AG08396 (cell line): ENCODE data around the gene TACR1.
"Not testable (repeated sequence)": the region's sequence is repeated elsewhere in the genome, so short reads cannot be mapped to it uniquely, and the experiment has no call there.

Source experiments
- DNase-seq: peaks from one replicate; pipeline ENCODE4 v3.0.0; 2012; ENCODE audit warnings: low spot score, mixed read lengths

The TACR1 gene

DNA sequence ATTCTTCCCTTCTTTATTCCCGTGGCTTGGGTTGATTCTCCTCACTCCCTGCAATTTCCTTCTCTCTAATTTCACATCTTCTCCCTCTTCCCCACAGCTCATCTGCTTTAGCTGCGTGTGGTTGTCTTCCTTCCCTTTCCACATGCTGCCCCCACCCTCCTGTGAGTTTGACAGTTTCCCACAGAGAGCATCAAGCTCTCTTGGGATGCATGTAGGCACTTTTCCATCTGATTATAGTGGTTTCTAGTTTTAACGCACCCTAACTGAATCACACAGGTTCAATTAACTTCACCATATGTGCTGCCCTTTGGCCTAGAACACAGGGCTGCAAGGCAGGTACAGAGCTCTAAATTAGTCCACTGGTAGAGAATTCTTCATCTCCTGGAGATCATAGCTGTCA is 110.5 kb downstream of the TACR1 start:
- no peak for DNase-seq

DNA sequence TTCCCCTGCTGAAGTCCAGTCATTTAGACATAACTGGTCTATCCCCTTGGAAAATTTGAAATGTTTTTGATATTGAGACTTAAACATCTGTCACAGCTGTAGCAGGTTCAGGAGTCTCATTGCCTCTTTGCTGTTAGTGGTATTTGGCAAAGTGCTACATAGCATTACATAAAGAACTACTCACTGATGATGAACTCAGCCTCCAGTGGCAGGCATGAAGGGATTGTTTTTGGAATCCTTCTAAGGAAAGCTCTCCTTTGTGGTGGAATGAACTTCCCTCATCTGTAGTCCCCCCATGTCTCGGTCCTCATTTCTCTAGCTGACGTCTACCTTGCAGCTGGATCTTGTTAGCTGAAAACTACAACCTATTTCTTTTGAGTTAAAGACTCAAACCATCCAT is 111.6 kb downstream of the TACR1 start:
- no peak for DNase-seq

- no peak for DNase-seq
These were observed 119.7 kb downstream of the TACR1 start for GRCh38 chr2:75079575-75079974.

GRCh38 chr2:75077909-75078308 is 121.4 kb downstream of the TACR1 start:
- no peak for DNase-seq

GRCh38 chr2:75076088-75076487 is 123.2 kb downstream of the TACR1 start:
- DNase-seq: no peak

DNA sequence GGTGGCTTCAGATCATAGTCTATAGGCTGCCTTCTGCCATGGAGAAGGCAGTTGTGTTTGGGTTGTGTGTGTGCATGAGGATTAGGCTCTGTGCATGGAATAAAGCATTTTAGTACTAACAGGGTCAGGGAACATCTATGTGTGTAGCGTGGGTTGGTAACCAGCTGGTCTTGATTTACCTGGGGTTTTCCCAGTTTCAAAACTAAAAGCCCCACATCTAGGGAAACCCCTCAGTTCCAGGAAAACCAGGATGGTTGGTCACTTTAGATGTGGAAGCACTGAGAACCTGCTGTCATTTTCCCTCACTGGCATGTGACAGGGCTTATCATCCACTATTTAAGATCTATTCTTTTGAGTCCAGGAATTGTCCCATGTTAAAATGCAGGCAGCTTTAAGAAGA is 124.6 kb downstream of the TACR1 start:
- DNase-seq: no peak

- DNase-seq: no peak
These were observed 125.1 kb downstream of the TACR1 start for GRCh38 chr2:75074228-75074627.

- no peak for DNase-seq
These were observed 127.6 kb downstream of the TACR1 start for GRCh38 chr2:75071766-75072165.

DNA sequence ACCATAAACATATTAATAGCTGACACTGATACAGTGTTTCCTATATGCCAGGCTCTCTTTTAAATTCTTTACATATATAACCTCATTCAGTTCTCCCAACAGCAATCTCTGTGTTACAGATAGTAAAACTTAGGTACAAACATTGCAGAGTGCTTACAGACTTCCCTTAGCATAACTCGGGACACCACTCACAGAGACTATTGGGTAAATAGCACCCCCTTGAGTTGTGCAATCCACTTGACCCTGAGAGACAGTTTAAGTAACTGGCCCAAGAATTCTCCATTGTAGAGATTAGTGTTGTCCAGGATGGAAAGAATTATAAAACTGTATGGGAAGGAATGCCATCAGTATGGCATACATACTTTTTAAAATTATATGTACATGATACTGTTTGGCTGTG is 130.8 kb downstream of the TACR1 start:
- DNase-seq: no peak

- DNase-seq: no peak
These were observed 131.8 kb downstream of the TACR1 start for GRCh38 chr2:75067506-75067905.

- no peak for DNase-seq
These were observed 133.0 kb downstream of the TACR1 start for GRCh38 chr2:75066121-75066902.

DNA sequence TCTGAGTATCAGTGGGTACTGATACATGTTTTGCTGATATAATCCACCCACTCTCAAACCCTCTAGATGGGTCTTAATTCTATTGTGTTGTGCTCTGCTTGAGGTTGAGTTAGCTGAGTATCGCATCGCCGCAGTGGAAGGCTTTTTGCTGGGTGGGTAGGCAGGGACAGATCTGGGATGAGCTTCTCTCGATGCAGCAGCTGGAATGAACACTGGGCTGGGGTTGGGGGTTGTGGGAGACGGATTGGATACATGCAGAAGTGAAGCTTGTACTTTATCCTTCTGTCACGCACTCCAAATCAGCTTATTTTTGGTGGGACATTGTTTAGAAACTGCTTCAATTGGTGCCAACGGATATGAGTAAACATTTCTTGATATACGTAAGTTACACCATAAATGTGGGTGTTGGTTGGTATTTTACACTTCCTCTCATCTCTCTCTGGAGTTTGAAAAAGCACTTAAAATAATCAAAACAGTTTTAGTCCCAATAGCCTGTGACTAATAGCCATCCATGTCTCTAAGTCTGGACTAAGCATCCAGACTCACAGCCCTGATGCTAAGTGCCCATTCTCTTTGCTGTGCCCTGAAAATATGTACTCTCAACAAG is 133.8 kb downstream of the TACR1 start:
- DNase-seq: peak; percentile 22

DNA sequence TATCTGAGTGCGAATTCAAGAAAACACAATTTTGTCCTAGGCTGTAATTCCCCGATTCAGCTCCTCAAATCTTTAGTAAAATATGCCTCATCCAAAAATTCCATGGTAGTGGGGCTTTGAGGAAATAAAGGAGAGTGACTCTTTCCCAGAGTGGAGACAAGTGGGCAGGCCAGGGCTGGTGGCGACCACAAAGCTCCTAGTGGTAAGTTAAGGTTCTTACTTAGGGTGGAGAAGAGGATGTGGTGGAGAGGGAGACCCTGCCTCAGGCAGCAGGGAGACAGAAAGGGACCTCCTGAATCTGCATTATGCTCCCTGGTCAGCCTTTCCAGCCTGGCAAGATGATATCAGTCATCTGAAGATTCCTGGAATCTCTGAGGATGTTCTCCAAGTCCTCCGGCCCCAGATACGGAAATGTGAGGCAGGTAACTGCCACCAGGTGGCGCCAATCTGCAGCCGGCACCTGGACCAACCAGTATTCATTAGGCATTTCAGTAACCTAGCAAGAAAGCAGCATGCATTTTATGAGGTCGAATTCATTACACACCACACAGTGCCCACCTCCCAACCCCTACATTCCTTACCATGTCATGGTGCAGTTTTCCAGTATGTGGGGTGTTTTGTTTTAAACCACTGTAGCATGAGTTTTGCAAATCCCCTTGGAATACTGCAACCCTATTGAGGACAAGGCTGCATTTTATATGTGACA is 134.5 kb downstream of the TACR1 start:
- peak; percentile 55 for DNase-seq

DNA sequence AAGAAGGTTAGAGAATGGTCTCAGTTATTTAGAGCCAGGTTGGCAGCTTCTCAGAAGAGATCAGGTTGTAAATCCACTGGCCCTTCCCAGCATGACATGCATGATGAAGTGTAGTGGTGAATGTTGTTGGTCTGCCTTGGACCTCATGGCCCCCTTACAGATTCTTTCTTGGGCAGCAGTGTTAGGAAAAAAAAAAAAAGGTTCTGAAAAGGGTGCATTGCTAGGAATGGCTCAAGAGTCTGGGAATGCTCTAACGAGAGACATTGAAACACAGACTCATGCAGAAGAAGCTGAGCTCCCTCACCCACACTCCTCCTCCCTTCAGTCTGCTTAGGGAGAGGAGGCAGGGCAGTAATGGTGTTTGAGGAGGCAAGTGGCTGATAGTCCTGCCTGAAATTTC is 135.4 kb downstream of the TACR1 start:
- no peak for DNase-seq

DNA sequence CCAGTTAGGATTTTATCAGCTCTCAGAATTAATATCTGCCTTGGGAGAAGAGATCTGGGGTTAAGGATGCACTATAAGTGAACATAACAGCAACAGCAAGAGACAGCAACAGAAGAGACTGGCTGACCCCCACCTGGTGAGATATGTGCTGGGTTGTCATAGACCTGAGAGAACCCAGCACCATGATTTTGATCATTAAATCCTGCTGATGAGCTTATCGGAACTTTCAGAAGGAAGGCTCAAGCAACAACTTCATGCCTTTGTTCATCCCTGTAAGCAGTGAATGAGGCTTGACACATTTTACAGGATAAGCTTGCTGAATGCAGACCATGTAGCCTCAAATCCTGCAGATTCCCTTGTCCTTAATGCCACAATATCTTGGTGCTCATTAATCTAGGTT is 140.9 kb downstream of the TACR1 start:
- no peak for DNase-seq

- DNase-seq: not testable (repeated sequence)
These were observed 142.2 kb downstream of the TACR1 start for GRCh38 chr2:75057150-75057549.

DNA sequence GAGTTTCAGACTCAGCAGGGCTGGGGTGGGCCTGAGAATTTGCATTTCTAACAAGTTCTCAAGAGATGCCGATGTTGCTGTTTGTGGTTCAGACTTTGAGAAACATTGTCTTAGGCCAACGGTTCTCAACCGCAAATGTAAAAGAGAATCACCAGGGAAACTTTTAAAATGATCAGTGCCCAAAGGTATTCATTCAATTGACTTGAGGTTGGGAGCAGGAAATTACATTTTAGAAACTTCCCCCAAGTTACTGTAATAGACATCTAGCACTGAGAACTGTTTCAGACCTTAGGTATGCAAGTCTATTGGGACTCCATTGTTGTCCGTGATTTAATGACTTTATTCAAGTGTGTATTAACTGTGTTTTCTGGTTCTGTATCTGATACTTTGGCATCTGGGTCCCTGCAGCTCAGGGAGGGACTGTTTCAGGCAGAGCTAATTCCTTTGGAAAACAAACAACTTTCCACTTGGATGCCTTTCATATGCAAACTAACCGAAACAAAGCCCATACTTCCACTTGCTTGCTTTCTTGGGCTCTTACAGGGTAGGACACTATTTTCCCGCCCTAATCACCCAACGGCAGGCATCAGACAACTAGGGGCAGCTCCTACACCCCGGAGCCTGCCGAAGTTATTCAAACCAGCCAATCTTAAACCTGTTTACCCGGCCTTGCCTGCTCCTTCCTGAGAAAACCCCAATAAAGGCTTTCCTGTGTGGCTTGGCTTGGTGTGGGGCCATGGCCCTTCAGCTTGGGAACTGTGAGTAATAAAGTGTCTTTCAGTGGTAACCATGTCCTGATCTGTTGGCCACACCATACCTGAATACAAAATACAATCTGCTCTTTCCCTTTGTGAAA is 143.3 kb downstream of the TACR1 start:
- DNase-seq: no peak

- DNase-seq: no peak
These were observed 144.0 kb downstream of the TACR1 start for GRCh38 chr2:75055142-75055819.

GRCh38 chr2:75054296-75054695 is 145.0 kb downstream of the TACR1 start:
- no peak for DNase-seq

DNA sequence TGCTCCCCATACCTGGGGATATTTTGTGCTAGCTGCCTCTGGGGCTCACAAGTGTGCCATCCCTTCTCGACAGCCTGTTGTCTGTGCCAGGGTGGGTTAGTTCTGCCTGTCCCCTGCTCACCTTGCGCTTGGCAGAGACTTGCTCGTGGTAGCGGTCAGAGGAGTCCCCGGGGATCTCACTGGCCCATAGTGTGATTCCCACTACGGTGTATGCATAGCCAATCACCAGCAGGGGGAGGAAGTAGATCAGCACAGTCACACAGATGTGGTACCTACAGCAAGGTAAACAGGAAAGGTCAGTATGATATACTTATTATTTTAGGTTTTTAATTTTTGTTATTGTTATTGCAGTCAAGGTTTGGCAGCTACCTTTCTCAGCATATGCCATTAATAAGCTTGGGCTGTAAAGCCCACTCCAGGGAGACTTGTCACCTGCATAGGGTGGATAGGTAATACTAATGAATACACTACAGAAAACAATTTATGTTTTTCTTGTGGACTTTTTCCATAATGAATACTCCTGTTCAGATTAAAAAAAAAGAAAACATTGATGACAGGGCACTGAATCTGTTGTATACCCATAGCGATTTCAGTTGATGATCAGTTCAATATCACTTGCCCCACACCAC is 145.7 kb downstream of the TACR1 start:
- peak; percentile 11 for DNase-seq

DNA sequence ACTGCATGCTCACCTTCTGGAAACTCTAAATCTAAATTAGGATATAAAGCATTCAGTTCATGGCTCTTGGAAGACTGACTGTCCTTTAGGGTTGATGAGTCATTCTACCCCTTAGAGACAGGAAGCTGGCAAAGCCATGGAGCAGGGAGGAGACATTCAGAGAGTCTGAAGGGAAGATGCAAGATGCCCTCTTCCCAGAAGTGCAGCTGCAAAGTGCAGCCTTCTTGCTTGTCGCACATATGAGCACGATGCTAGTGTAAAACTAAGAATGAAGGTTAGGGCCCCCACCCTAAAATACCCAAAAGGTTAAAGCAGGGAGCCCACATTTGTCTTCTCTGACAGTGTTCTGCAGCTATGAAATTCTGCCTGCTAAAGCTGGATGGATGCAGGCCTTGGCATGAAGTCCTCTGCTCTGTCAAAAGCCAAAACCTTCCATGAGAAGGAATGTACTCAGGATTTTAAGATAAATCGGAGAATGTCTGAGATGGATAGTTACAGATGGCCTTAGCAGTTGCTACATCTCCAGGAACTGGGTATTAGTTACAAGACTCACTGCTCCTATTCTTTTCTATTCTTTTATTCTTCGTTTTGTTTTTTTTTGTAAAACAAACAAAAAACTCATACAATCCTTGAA is 151.2 kb downstream of the TACR1 start:
- peak; percentile 61 for DNase-seq
